HepG2 (cell line): ENCODE results near the gene SYNE3. TPM values are rescaled to one million over a fixed set of nuclear protein-coding genes. Genes with fewer than 3 reads are reported as not detected.
A peak's percentile ranks its signal among the peaks of the same experiment; 100 is the strongest.

Experiments used
- FOXP1 ChIP-seq, 2 experiments: fragments of 450-650 bp in 1 of 2; IDR thresholded peaks; 2 replicates each; pipeline ENCODE4 v1.6.1; 2017 to 2018; ENCODE audit warnings: antibody characterized with exemption in 1 of 2
- MAFK ChIP-seq, 2 experiments: IDR thresholded peaks in 1 of 2; conservative IDR thresholded peaks in 1 of 2; 2 replicates each; pipeline ENCODE4 v1.6.1; 2011; ENCODE audit warnings: improper control_type of control experiment in 2 of 2, low read length in 2 of 2
- REPIN1 ChIP-seq: sonication (generic); formaldehyde crosslinking; IDR thresholded peaks from 2 replicates; pipeline ENCODE4 v1.8.0; 2022; ENCODE audit warnings: missing genetic modification reagents, low read depth, mild to moderate bottlenecking, borderline replicate concordance
- RFXAP ChIP-seq: sonication (generic); formaldehyde crosslinking; IDR thresholded peaks from 2 replicates; pipeline ENCODE4 v1.4.0; 2020; ENCODE audit warnings: missing genetic modification reagents, borderline replicate concordance
- SMARCC2 ChIP-seq: fragments of 450-650 bp; IDR thresholded peaks from 2 replicates; pipeline ENCODE4 v1.6.1; 2017; ENCODE audit warnings: antibody characterized with exemption, mild to moderate bottlenecking
- STAT6 ChIP-seq: sonication (generic); formaldehyde crosslinking; IDR thresholded peaks from 2 replicates; pipeline ENCODE4 v1.4.0; 2020; ENCODE audit warnings: missing genetic modification reagents, mild to moderate bottlenecking, borderline replicate concordance
- TBL1XR1 ChIP-seq: fragments of 150-350 bp; IDR thresholded peaks from 2 replicates; pipeline ENCODE4 v1.6.1; 2014; ENCODE audit warnings: borderline replicate concordance, low read length; ENCODE audit not compliant: partially characterized antibody
- TBP ChIP-seq: sonication (generic); formaldehyde crosslinking; IDR thresholded peaks from 2 replicates; pipeline ENCODE4 v1.5.0; 2020; ENCODE audit warnings: missing genetic modification reagents
- YEATS4 ChIP-seq: sonication (generic); formaldehyde crosslinking; IDR thresholded peaks from 2 replicates; pipeline ENCODE4 v1.4.0; 2020; ENCODE audit warnings: missing genetic modification reagents, borderline replicate concordance
- ZBTB26 ChIP-seq: IDR thresholded peaks from 2 replicates; pipeline ENCODE4 v1.6.1; 2016; ENCODE audit warnings: missing compliant biosample characterization, missing genetic modification reagents, borderline replicate concordance
- ZC3H13 ChIP-seq: sonication (generic); formaldehyde crosslinking; IDR thresholded peaks from 2 replicates; pipeline ENCODE4 v1.8.1; 2023; ENCODE audit warnings: mild to moderate bottlenecking, missing genetic modification reagents, moderate library complexity
- ZNF10 ChIP-seq: sonication (generic); formaldehyde crosslinking; IDR thresholded peaks from 2 replicates; pipeline ENCODE4 v1.4.0; 2020; ENCODE audit warnings: mild to moderate bottlenecking, low read depth, missing genetic modification reagents, borderline replicate concordance
- ZNF256 ChIP-seq: sonication (generic); formaldehyde crosslinking; conservative IDR thresholded peaks from 2 replicates; pipeline ENCODE4 v1.4.0; 2020; ENCODE audit warnings: missing genetic modification reagents
- ZSCAN30 ChIP-seq: sonication (generic); formaldehyde crosslinking; IDR thresholded peaks from 2 replicates; pipeline ENCODE4 v1.5.0; 2020; ENCODE audit warnings: mild to moderate bottlenecking, missing genetic modification reagents
- polyA plus RNA-seq, 8 experiments: library from polyadenylated mRNA; depleted of rRNA in 3 of 8; stranded (reverse) in 7 of 8; unstranded in 1 of 8; fragments of >200 nt; fragmentation: Illumina TruSeq in 4 of 8; extraction: Trizol in 4 of 8; gene quantifications; 2 replicates each; pipeline versions ENCODE4 v1.2.1 to v1.2.3, GENCODE V29; 2011 to 2016; ENCODE audit warnings: low read depth in 4 of 8, missing spikeins in 1 of 8, mixed read lengths in 1 of 8; ENCODE audit not compliant: insufficient read depth in 1 of 8
- total RNA-seq, 5 experiments: library from RNA; depleted of rRNA; stranded (reverse); fragments of >200 nt; fragmentation: Illumina TruSeq; extraction: Trizol; gene quantifications; 2 replicates each; pipeline ENCODE4 v1.2.3, GENCODE V29; 2016; ENCODE audit warnings: low read depth in 1 of 5
- TF ChIP-seq, protein P1 (sequence below): sonication (generic); formaldehyde crosslinking; IDR thresholded peaks from 2 replicates; pipeline ENCODE4 v1.4.0; 2020; ENCODE audit warnings: mild to moderate bottlenecking, missing genetic modification reagents
- TF ChIP-seq, protein P2 (sequence below): sonication (generic); formaldehyde crosslinking; IDR thresholded peaks from 2 replicates; pipeline ENCODE4 v1.5.0; 2020; ENCODE audit warnings: mild to moderate bottlenecking, missing genetic modification reagents, moderate library complexity
- TF ChIP-seq, protein P3 (sequence below): sonication (generic); formaldehyde crosslinking; IDR thresholded peaks from 2 replicates; pipeline ENCODE4 v1.4.0; 2020; ENCODE audit warnings: mild to moderate bottlenecking, missing genetic modification reagents

Gene SYNE3
- total and polyA plus RNA-seq, 2 of the 13 experiments (the other 11 are each of a cell fraction or from before 2014, with no cell fraction given) = 7.8 to 8.0 TPM

DNA sequence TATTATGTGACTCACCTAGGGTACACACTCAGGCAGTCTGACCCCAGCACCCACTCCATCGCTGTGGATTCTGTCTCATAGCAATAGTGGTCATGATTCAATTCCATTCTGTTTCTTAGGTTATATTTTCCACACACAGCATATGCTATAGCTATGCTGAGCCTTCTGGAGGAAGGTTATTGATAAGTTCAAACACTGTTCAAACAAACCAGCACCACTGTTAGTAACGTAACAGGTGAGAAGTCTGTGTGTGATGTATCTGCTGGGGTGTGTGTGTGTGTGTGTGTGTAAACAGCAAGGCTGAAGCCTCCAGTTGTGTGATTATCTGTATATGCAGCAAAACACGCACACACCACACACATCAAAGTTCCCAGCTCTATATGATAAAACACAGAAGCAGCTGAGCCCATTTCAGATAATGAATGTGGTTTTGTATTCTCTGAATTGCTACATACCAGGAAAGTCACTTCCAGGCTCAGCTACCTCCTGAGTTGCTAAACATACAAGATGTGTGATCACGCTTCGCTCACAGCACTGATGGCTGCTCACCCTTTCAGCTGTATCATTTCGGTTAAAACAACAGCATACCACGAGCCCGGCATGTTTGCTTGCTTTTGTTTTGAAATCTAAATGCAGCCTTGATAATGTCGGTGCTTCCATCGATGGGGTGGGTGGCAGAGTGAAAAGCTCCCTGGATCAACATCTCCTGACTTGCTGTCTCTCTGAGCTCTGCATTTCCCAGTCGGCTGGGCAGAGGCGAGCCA lies 6.8 kb upstream of the SYNE3 start (continued):
- TF ChIP-seq TBL1XR1 (peak; percentile 33), TBP (CRISPR knock-in tag) (no peak), YEATS4 (CRISPR knock-in tag) (peak; percentile 45), ZNF256 (CRISPR knock-in tag) (no peak), STAT6 (CRISPR knock-in tag) (no peak), ZNF10 (CRISPR knock-in tag) (no peak), RFXAP (CRISPR knock-in tag) (no peak; the same call in 1 of the 2 replicates), FOXP1 (IDR thresholded peaks at IDR 0.05) (no peak), FOXP1 (CRISPR knock-in tag; IDR thresholded peaks at IDR 0.05) (peak; percentile 56), MAFK (conservative IDR thresholded peaks at IDR 0.05 in 1 of 2, IDR thresholded peaks at IDR 0.05 in 1 of 2; ENCODE audit: low read length in 2 of 2) (no peak), ZC3H13 (CRISPR knock-in tag) (no peak; the same call in 1 of the 2 replicates), ZBTB26 (0 out of 2 replicates have a peak, but pooled peaks have one; percentile 16), REPIN1 (CRISPR knock-in tag) (no peak; the same call in 1 of the 2 replicates), ZSCAN30 (CRISPR knock-in tag) (no peak), SMARCC2 (no peak)
- TF ChIP-seq, protein P1, sequence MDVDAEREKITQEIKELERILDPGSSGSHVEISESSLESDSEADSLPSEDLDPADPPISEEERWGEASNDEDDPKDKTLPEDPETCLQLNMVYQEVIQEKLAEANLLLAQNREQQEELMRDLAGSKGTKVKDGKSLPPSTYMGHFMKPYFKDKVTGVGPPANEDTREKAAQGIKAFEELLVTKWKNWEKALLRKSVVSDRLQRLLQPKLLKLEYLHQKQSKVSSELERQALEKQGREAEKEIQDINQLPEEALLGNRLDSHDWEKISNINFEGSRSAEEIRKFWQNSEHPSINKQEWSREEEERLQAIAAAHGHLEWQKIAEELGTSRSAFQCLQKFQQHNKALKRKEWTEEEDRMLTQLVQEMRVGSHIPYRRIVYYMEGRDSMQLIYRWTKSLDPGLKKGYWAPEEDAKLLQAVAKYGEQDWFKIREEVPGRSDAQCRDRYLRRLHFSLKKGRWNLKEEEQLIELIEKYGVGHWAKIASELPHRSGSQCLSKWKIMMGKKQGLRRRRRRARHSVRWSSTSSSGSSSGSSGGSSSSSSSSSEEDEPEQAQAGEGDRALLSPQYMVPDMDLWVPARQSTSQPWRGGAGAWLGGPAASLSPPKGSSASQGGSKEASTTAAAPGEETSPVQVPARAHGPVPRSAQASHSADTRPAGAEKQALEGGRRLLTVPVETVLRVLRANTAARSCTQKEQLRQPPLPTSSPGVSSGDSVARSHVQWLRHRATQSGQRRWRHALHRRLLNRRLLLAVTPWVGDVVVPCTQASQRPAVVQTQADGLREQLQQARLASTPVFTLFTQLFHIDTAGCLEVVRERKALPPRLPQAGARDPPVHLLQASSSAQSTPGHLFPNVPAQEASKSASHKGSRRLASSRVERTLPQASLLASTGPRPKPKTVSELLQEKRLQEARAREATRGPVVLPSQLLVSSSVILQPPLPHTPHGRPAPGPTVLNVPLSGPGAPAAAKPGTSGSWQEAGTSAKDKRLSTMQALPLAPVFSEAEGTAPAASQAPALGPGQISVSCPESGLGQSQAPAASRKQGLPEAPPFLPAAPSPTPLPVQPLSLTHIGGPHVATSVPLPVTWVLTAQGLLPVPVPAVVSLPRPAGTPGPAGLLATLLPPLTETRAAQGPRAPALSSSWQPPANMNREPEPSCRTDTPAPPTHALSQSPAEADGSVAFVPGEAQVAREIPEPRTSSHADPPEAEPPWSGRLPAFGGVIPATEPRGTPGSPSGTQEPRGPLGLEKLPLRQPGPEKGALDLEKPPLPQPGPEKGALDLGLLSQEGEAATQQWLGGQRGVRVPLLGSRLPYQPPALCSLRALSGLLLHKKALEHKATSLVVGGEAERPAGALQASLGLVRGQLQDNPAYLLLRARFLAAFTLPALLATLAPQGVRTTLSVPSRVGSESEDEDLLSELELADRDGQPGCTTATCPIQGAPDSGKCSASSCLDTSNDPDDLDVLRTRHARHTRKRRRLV = no peak
- TF ChIP-seq, protein P2, sequence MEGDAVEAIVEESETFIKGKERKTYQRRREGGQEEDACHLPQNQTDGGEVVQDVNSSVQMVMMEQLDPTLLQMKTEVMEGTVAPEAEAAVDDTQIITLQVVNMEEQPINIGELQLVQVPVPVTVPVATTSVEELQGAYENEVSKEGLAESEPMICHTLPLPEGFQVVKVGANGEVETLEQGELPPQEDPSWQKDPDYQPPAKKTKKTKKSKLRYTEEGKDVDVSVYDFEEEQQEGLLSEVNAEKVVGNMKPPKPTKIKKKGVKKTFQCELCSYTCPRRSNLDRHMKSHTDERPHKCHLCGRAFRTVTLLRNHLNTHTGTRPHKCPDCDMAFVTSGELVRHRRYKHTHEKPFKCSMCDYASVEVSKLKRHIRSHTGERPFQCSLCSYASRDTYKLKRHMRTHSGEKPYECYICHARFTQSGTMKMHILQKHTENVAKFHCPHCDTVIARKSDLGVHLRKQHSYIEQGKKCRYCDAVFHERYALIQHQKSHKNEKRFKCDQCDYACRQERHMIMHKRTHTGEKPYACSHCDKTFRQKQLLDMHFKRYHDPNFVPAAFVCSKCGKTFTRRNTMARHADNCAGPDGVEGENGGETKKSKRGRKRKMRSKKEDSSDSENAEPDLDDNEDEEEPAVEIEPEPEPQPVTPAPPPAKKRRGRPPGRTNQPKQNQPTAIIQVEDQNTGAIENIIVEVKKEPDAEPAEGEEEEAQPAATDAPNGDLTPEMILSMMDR = no peak
- TF ChIP-seq, protein P3, sequence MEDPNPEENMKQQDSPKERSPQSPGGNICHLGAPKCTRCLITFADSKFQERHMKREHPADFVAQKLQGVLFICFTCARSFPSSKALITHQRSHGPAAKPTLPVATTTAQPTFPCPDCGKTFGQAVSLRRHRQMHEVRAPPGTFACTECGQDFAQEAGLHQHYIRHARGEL (CRISPR knock-in tag) = no peak
